ENCODE data around the gene BICDL2. TPM values are rescaled to one million over a fixed set of nuclear protein-coding genes. Genes with fewer than 3 reads are reported as not detected.
A peak's percentile ranks its signal among the peaks of the same experiment; 100 is the strongest.

BICDL2 gene
- total RNA-seq, 1 experiment from 2014 or later, result 0.36 TPM

DNA sequence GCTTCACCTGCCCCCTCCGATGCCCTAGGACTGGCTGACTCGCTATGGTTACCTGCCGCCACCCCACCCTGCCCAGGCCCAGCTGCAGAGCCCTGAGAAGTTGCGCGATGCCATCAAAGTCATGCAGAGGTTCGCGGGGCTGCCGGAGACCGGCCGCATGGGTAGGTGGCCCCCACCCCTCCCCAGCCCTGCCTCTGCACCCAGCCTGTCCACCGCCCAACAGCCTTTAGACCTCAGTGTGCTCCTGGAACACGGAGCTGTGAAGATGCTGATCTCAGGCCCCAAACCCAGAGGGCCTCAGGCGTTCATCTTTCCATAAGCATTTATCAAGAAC is 10.6 kb upstream of the BICDL2 start:
- DNase-seq (ENCODE audit: low read depth), result no peak

DNA sequence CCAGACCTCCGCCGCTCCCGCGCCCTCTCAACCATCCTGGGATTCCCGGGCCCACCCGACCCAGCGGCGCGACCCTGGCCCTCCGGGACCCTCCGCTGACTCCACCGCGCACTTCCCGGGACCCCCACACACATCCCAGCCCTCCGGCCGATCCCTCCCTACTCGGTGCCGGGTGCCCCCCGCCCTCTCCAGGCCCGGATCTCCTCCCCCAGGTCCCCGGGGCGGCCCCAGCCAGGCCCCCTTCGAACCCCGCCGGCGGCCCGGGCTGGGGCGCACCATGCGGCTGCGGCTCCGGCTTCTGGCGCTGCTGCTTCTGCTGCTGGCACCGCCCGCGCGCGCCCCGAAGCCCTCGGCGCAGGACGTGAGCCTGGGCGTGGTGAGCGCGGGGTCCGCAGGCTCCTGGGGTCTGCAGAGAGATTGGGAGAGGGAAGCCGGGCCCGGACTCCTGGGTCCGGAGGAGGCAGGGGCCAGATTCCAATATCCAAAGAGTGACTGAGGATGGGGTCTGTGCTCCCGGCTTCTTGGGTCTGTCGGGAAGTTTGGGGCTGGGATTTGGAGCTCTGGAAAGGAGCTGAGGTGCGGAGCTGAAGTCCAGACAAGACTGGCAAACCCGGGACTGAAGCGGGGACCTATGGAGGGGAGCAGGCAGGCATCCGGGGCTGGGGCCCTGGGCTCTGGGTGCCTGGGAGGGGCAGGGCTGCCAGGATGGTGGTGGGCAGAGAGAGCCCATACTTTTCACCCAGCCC is 10.1 kb upstream of the BICDL2 start:
- DNase-seq (ENCODE audit: low read depth), result no peak

DNA sequence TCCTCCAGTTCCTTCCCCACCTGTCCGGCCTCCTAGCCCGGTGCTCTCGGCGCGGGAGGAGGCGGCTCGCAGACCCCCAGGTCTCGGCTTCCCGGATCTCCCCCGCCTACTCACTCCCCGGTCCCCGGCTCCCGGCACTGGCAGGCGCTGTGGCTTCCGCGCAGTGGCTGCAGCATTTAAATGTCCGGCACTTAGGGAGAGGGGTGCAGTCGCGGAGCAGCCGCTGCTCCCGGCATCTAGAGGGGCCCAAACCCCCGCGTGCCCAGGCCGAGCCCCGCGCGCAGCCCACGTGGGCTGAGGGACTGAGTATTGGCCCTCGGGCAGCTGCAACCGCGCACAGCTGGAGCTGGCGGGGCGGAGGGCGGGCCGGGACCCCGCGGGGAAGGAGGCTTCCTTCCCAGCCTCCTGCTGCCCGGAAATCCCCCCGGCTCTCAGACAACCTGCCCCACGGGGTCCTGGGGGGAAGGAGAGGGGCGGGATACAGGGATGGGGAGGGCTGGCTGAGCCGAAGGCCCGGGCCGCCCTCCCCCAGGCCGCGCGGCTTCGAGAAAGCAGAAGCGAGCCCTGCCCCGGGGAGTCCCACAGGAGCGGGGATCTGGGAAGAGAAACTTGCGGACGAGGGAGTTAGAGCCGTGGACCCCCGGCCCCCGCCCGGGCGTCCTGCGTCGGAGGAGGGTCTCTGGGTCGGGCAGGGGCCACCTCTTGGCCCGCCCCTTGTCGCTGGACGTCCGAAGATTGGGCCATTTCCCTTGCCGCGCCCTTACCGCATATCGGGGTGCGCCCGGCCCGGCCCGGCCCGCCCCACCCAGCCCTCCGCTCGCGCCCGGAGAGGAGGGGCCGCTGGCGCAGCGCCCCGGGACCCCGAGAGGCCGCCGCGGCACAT is 9.3 kb upstream of the BICDL2 start, which contains the start of gene MMP25:
MMP25 (plus strand) TSS at position 804 of the 883 bp plus-strand sequence. CDS start 357 bp downstream, outside the sequence.
- DNase-seq (ENCODE audit: low read depth), result no peak

DNA sequence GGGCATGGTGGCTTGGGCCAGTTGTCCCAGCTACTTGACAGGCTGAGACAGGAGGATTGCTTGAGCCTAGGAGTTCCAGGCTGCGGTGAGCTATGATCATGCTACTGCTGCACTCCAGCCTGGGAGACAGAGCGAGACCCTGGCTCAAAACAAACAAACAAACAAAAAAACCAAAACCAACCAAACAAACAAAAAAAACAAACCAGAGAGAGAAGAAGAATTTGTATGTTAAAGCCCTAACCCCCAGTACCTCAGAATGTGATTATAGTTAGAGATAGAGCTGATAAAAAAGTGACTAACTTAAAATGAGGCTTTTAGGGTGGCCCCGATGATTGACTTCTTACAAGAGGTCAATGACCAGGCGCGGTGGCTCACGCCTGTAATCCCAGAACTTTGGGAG is 8.0 kb upstream of the BICDL2 start:
- DNase-seq (ENCODE audit: low read depth), result no peak

DNA sequence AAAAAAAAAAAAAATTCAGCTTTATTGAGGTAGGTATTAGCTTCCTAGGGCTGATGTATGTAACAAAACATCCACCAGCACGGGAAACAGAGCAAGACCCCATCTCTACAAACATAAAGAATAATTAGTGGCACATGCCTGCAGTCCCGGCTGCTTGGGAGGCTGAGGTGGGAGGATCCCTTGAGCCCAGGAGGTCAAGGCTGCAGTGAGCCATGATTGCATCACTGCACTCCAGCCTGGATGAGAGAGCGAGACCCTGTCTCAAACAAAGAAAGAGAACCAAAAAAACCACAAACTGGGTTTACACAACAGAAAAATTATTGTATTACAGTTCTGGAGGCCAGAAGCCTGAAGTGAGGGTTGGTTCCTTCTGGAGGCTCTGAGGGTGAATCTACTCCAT is 5.6 kb upstream of the BICDL2 start:
- DNase-seq (ENCODE audit: low read depth), result no peak

DNA sequence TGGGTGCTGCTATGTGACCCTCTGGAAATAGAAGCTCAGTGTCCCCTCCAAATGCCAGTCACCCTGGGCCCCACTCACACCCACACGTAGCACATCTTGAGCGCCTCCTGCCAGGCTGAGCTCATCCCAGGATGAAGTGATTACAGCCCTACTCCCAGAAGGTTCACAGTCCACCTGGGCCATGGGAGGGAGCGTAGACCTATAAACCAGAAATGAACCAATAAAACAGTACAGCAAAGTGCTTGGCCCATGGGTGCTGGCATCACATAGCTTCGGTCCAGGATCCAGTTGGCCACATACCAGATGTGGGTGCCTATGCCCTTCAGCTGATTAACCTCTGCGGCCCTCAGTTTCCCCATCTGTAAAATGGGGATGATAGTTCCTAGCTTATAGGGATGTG is 2.2 kb upstream of the BICDL2 start:
- no peak for DNase-seq (ENCODE audit: low read depth)

DNA sequence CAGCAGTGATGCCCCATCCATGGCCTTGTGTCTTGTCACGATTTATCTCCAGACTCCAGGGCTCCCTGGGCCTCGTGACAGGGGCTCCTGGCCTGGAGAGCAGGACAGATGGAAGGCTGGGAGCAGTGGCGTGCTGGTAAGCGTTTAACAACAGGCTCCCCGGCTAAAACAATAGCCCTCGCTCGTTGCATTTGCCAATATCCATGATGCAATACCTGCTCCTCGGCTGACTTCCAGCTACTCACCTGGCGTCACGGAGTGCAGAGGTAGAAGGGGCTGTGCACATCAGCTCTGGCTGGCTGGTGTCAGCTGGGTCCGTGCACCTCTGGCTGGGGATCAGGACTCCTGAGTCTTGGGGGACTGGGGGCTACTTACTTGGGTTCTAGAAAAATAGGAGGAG is 1.5 kb upstream of the BICDL2 start:
- no peak for DNase-seq (ENCODE audit: low read depth)

DNA sequence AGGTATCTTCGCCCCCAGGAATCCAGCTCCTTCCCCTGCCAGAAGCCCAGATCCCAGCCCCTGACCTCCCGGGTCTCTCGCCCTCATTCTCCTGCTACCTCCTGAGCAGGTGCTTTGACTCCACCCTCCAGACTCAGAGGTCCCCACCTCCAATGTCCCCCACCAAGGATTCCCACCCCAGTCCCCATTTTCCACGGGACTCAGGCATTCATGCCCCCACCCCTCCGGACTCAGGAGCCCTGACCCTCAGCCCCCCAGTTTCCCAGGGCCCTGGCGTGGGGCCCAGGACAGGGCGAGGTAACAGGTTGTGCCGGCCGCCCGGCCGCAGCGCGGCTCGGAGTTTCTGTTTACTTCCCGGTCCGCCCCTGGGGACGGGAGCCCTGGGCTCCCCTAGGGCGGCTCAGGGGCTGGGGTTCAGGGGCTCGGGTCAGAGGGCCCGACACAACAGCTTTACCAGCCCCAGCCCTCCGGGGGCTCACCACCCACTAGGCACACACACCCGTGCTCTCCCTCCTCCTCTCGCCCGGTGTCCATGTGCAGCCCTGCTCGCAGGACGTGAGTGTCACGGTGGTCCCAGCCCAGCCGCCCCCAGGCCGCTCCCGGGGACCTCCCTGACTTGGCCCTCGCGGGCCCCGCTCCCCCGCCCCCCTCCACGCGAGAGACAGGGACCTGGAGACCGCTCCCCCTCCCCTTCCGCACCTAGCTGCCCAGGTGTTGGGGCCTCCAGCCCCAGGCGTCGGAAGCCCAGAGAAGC is 595 bp downstream of the BICDL2 start:
- no peak for DNase-seq (ENCODE audit: low read depth)

DNA sequence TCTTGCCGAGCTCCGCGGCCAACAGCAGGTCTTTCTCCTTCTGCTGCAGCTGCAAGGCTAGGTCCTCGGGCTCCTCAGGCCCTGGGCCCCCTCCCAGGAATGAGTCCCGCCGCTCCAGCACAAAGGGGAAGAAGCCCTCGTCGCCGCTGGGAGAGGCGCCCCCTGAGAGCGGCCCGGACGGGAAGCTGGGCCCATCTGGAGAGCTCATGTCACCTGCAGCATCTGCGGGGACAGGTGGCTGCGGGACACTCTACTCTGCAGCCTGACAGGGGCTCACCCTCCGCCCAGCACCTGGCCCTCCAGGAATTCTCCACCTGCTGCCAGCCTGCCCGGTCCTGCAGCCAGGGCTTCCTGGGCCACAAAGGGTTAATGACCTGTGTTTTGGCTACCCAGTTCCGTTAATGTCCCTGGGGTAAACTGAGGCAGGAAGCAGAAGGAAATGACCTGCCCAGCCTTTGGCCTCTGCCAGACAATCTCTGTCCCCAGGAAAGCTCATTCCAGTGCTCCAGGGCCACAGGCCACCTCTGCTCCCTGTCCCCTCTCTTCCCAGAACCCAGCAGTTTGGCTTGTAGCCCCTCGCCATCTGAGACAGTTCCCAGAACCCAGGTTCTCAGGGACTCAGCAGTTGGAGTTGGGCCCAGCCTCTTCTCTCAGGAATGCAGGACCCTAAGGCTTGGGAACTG is 1.3 kb downstream of the BICDL2 start:
- no peak for DNase-seq (ENCODE audit: low read depth)

DNA sequence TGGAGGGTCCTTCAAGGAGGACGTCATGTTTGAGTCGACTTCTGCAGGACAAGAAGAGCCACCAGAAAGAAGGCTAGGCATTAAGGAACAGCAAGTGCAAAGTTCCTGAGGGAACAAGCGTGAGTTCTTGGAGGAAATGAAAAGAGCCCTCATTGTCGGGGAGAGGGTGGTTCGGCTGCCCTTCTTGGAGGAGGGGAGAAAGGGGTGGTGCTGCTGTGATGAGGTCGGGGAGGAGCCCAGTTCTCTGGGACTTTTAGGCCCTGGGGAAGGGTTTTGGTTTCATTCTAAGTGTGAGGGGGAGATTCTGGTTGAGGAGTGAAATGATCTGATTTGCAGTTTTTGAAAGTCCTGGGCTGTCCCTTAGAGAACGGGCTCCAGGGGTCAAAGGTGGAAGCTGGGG is 4.1 kb downstream of the BICDL2 start:
- no peak for DNase-seq (ENCODE audit: low read depth)

DNA sequence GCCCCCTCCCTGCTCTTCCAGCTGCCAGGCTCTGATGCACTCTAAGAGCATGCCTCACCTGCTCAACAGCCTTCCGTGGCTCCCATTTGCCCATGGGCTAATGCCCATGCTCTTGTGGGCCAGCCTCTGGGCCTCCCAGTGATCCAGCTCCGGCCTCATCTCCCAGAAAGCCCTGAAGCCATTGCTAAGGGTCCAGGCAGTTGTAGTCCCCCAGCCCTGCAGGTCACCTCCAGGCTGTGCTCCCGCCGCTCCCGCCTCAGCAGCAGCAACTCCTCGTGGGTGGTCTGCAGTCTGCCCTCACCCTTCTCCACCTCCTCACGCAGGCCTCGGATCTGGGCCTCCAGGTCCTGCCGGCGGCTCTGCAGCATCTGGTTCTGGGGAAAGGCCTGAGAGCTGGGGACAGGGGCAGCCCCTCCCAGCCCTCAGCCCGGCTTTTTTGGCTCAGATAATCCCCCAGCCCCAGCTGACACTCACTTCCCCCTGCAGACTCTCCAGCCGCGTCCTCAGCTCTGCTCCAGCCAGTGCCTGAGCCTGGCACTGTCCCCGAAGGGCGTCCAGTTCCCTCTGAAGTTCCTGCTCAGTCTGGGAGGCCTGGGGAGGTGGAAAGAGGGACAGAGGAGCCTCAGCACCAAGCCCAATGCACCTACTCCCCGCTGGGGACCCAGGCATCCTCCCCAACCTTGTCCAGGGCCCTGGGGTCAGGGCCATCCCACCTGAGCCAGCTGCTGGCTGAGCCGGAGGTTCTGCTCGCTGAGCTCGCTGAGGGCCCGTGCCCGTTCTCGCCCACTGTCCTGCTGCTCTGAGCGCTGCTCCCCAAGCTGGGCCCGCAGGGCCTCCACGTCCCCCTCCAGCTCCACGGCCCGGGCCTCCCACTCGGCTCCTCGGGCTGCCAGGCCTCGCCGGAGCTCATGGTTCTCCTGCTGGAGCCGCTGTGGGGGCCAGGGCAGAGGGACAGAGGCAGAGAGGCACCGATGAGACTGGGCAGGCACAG is 6.2 kb downstream of the BICDL2 start:
- no peak for DNase-seq (ENCODE audit: low read depth)

DNA sequence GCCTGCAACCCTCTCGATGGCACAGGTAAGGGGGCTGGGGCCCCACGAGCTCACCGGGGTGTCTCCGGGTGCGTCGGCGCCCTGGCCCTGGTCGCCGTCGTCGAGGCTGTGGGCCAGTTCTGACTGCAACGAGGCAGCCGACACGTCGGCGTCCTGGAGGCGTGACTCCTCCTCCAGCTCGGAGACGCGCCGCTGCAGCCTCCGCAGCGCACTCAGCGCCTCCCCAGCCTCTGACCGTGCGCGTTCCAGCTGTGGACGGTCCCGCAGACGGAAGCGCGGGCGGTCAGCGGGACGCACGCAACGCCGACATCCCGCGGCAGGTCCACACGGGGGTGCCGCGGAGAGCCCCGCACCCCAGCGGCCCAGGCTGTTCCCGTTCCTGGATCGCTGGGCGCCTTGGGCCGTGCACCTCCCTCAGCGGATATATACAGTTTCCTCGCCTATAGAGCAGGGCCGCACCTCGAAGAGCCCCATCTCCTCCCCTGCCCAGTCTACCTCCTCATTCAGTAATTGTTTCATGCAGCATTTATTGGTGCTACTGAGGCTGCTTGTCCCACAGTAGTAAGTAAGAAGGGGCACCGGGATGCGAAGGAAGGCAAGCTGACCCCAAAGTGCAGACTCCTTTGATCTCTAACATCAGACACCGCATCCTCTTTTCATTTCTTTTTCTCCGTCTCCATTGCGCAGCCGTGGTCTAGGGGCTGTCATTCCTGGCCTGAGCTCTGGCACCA is 7.1 kb downstream of the BICDL2 start:
- peak; percentile 55 for DNase-seq (ENCODE audit: low read depth)

DNA sequence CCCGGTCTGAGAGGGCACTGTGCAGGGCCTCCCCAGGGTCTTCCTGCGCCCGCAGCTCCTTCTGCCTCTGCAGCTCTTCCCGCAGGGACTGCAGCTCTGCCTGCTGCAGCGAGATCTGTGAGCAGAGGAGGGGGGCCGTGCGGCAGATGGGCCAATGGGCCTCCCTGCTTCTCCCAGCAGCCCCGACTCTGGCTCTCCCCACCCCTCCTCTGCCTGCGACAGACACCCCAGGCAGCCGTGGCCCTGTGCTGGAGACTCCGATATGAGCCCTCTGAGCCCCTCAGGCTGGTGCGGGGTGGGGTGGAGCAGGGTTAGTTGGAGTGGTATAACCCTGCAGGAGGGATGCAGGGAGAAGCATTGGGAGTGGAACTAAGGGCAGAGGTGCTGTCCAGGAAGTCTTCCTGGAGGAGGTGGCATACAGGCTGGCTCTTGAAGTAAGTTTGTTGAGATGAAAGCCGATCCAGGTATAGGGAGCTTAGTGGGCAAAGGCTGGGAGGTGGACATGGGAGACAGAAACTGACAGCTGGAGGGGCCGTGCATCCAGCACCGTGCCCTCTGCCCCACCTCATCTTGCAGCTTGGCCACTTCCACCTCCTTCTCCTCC is 7.9 kb downstream of the BICDL2 start:
- DNase-seq (ENCODE audit: low read depth), result no peak

DNA sequence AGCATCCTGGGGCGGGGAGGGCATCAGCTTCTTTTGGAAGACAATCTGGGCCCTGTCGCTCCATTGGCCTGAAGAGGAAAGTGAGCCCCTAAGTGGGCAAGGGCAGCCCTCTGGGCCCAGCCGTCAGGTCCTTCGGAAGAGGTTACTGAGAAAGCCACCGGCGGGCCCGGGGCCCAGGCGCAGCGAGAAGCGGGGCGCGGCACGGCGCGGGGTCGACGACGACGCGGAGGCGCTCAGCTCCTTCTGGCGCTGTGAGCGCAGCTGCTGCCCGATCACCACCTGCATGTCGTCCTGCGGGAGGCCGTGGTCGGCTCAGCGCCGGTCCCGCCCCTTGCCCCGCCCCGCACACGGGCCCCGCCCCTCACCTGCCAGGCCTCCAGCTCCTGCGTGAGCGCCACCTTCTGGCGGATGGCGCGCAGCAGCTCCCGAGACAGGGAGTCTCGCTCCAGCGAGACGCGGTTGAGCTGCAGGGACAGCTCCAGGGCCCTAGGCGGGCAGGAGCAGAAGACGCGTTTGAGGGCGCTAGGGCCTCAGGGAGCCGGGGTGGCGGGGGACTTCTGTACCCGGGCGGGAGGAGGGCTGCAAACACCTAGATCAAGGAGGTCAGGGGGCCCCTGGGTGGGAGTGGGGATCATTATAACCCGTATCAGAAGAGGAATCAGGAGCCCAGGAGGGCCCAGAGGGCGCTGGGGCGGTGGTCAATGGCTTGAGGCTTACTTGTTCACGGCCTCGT is 8.6 kb downstream of the BICDL2 start:
- no peak for DNase-seq (ENCODE audit: low read depth)

DNA sequence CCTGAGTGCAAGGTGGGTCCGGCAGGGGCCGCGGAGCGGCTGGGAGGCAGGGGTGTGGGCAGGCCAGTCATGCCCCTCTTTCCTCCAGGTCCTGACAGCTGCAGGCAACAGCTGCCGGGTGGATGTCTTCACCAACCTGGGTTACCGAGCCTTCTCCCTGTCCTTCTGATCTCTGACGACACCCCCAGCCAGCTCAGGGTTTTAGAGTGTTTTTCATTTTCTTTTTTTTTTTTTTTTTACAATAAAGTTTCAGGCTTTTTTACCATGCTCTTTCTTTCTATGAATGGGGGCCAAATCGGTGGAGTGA is 9.3 kb downstream of the BICDL2 start:
- DNase-seq (ENCODE audit: low read depth), result no peak

DNA sequence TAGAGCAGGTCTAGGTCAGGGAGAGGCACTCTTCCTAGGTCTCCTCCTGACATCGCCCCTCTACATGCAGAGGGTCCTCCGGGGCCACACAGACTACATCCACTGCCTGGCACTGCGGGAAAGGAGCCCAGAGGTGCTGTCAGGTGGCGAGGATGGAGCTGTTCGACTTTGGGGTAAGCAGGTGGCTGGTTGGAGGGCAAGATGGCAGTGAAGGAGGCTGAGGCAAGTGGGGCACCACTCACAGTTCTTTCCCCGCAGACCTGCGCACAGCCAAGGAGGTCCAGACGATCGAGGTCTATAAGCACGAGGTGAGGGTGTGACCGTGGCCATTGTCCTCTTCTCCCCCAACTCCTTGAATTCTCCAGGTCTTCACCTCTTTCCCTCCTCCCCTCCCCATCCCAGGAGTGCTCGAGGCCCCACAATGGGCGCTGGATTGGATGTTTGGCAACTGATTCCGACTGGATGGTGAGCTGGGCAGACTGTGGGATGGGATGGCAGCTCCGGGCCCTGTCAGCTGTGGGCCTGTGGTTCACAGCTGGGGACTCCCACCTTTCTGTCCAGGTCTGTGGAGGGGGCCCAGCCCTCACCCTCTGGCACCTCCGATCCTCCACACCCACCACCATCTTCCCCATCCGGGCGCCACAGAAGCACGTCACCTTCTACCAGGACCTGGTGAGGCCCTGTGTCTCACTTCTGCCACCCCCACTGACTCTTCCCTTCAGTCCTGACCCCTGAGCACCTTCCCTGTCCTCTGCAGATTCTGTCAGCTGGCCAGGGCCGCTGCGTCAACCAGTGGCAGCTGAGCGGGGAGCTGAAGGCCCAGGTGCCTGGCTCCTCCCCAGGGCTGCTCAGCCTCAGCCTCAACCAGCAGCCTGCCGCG is 9.9 kb downstream of the BICDL2 start:
- no peak for DNase-seq (ENCODE audit: low read depth)

DNA sequence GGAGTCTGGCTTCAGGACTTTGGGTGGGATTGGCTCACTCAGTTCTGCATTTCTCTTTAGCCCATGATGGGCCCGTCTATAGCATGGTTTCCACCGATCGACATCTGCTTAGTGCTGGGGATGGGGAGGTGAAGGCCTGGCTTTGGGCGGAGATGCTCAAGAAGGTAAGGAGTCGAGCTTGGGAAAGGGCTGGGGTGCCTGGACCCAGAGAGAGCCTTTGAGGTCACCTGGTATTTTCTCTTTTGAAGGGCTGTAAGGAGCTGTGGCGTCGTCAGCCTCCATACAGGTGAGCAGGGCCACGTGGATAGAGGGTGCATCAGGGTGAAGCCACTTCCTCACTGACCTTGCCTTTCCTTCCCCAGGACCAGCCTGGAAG is 10.8 kb downstream of the BICDL2 start:
- DNase-seq (ENCODE audit: low read depth), result no peak
